HEK293 (cell line): ENCODE measurements around the gene OST4.

ENCODE experiments used
- HOXA7 ChIP-seq: sonication (generic); formaldehyde crosslinking; IDR thresholded peaks from 2 replicates; pipeline ENCODE4 v1.8.1; 2022; ENCODE audit warnings: missing genetic modification reagents, borderline replicate concordance
- TF ChIP-seq, protein P1 (sequence below): fragments of 450-650 bp; formaldehyde crosslinking; IDR thresholded peaks from 2 replicates; pipeline ENCODE4 v1.5.1; 2016; ENCODE audit warnings: missing biosample characterization, missing genetic modification characterization
- TF ChIP-seq, protein P2 (sequence below): fragments of 450-650 bp; formaldehyde crosslinking; IDR thresholded peaks from 2 replicates; pipeline ENCODE4 v1.5.1; 2016; ENCODE audit warnings: missing biosample characterization, missing genetic modification characterization

DNA sequence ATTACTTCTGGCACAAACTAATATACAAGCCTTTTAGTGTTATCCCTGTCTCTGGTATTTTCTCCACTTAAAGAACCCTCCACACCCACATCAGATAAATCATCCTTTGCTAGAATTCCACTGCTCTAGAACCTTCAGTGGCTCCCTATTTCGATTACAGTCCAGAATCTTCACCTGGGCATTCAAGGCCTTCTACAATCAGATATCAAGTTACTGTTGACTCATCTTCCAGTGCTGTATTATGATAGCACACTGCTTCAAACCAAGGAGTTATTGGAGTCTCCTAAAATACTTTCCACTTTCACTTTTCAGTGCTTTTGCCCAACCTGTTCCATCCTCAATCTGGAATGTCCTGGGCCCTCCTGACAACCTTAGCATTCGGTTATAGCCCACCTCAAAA is 44.1 kb upstream of the OST4 start:
- no peak for TF ChIP-seq HOXA7 (CRISPR knock-in tag)
- TF ChIP-seq, protein P1, sequence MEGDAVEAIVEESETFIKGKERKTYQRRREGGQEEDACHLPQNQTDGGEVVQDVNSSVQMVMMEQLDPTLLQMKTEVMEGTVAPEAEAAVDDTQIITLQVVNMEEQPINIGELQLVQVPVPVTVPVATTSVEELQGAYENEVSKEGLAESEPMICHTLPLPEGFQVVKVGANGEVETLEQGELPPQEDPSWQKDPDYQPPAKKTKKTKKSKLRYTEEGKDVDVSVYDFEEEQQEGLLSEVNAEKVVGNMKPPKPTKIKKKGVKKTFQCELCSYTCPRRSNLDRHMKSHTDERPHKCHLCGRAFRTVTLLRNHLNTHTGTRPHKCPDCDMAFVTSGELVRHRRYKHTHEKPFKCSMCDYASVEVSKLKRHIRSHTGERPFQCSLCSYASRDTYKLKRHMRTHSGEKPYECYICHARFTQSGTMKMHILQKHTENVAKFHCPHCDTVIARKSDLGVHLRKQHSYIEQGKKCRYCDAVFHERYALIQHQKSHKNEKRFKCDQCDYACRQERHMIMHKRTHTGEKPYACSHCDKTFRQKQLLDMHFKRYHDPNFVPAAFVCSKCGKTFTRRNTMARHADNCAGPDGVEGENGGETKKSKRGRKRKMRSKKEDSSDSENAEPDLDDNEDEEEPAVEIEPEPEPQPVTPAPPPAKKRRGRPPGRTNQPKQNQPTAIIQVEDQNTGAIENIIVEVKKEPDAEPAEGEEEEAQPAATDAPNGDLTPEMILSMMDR (tag by site-specific recombination), result no peak
- TF ChIP-seq, protein P2, sequence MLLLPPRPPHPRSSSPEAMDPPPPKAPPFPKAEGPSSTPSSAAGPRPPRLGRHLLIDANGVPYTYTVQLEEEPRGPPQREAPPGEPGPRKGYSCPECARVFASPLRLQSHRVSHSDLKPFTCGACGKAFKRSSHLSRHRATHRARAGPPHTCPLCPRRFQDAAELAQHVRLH (tag by site-specific recombination), result no peak
